AG20443 (cell line): ENCODE results near the gene TMPRSS6.

ENCODE experiments used
- DNase-seq: peaks from one replicate; pipeline ENCODE4 v3.0.0; 2012; ENCODE audit warnings: low spot score, mixed read lengths

Gene TMPRSS6

GRCh38 chr22:37117092-37117491 lies 7.6 kb upstream of the TMPRSS6 start:
- DNase-seq = no peak

- DNase-seq = no peak
Measured at GRCh38 chr22:37115032-37115431, 5.5 kb upstream of the TMPRSS6 start.

GRCh38 chr22:37113757-37114156 lies 4.2 kb upstream of the TMPRSS6 start:
- no peak for DNase-seq

- DNase-seq = no peak
Measured at GRCh38 chr22:37112084-37112728, 2.7 kb upstream of the TMPRSS6 start.

GRCh38 chr22:37111156-37111717 lies 1.7 kb upstream of the TMPRSS6 start:
- DNase-seq = no peak

GRCh38 chr22:37107816-37108621 lies 1.5 kb downstream of the TMPRSS6 start:
- no peak for DNase-seq

- no peak for DNase-seq
Measured at GRCh38 chr22:37105990-37106389, 3.5 kb downstream of the TMPRSS6 start.

- no peak for DNase-seq
Measured at GRCh38 chr22:37105154-37105553, 4.4 kb downstream of the TMPRSS6 start.

- DNase-seq = no peak
Measured at GRCh38 chr22:37103656-37104452, 5.7 kb downstream of the TMPRSS6 start.

GRCh38 chr22:37103151-37103550 lies 6.4 kb downstream of the TMPRSS6 start:
- DNase-seq = no peak

- no peak for DNase-seq
Measured at GRCh38 chr22:37101311-37102066, 8.0 kb downstream of the TMPRSS6 start.

- no peak for DNase-seq
Measured at GRCh38 chr22:37100589-37101127, 8.9 kb downstream of the TMPRSS6 start.

- DNase-seq = no peak
Measured at GRCh38 chr22:37098976-37099591, 10.4 kb downstream of the TMPRSS6 start.

GRCh38 chr22:37097346-37097745 lies 12.2 kb downstream of the TMPRSS6 start:
- DNase-seq = no peak

GRCh38 chr22:37095113-37095512 lies 14.4 kb downstream of the TMPRSS6 start:
- DNase-seq = no peak

GRCh38 chr22:37094239-37094638 lies 15.3 kb downstream of the TMPRSS6 start:
- no peak for DNase-seq

GRCh38 chr22:37092997-37093396 lies 16.5 kb downstream of the TMPRSS6 start:
- no peak for DNase-seq

GRCh38 chr22:37091994-37092393 lies 17.5 kb downstream of the TMPRSS6 start:
- DNase-seq = no peak

GRCh38 chr22:37090920-37091695 lies 18.4 kb downstream of the TMPRSS6 start:
- DNase-seq = no peak

- DNase-seq = no peak
Measured at GRCh38 chr22:37089434-37089833, 20.1 kb downstream of the TMPRSS6 start.
